Heart right ventricle (tissue), 16 donors: ENCODE results near the gene MYO10. TPM values are rescaled to one million over a fixed set of nuclear protein-coding genes. Genes with fewer than 3 reads are reported as not detected.
A peak's percentile ranks its signal among the peaks of the same experiment; 100 is the strongest.

Experiments used
- ATAC-seq, 8 donors: fragments of 200-7000 bp; cut with Tn5 transposase; one replicate each; pipeline ENCODE4 v1.9.1; 2020; ENCODE audit warnings: mild to moderate bottlenecking in 8 of 8, moderate library complexity in 8 of 8, moderate number of reproducible peaks in 1 of 8
- DNase-seq, 2 donors: peaks; one replicate each; pipeline ENCODE4 v3.0.0-alpha.2; 2020
- H3K27ac ChIP-seq, 10 donors: fragments of 200-600 bp; sonication (generic) in 2 of 10; one replicate each; pipeline versions ENCODE4 v1.5.0 to v1.8.0; 2020 to 2022; ENCODE audit warnings: mild to moderate bottlenecking in 3 of 10
- H3K27me3 ChIP-seq, 7 donors: fragments of 200-600 bp; one replicate each; pipeline ENCODE4 v1.8.0; 2021 to 2022; ENCODE audit warnings: mild to moderate bottlenecking in 2 of 7
- H3K36me3 ChIP-seq, 9 donors: fragments of 200-600 bp; sonication (generic) in 1 of 9; one replicate each; pipeline versions ENCODE4 v1.5.0 to v1.8.0; 2020 to 2022; ENCODE audit warnings: mild to moderate bottlenecking in 2 of 9
- H3K4me1 ChIP-seq, 9 donors: fragments of 200-600 bp; sonication (generic) in 1 of 9; one replicate each; pipeline versions ENCODE4 v1.5.0 to v1.8.0; 2020 to 2022; ENCODE audit warnings: mild to moderate bottlenecking in 4 of 9
- H3K4me3 ChIP-seq, 10 donors: fragments of 200-600 bp; sonication (generic) in 2 of 10; one replicate each; pipeline versions ENCODE4 v1.5.0 to v1.8.0; 2020 to 2022; ENCODE audit warnings: mild to moderate bottlenecking in 7 of 10, moderate library complexity in 2 of 10
- H3K9me3 ChIP-seq, 11 donors: fragments of 200-600 bp in 10 of 11; sonication (generic) in 2 of 11; one replicate each; pipeline versions ENCODE4 v1.5.0 to v1.8.0; 2013 to 2022; ENCODE audit warnings: mild to moderate bottlenecking in 2 of 11, control low read depth in 1 of 11, moderate library complexity in 1 of 11
- WGBS, 2 donors: extraction: QIAGEN DNeasy Blood & Tissue Kit; methylation state at CpG; one replicate each; pipeline ENCODE4 v1.1.7; 2013; ENCODE audit warnings: inconsistent platforms in 1 of 2; 5-methylcytosine and 5-hydroxymethylcytosine counted together
- intact Hi-C, 10 donors: fragments of 100-400 bp; cut with DNase I; formaldehyde crosslinking; loops; one replicate each; pipeline versions ENCODE4 v1.11.1 to v1.14.2; 2022
- polyA plus RNA-seq, 2 donors: library from polyadenylated mRNA; stranded (reverse); fragments of 200-250 nt; gene quantifications; one replicate each; pipeline ENCODE4 v1.2.3, GENCODE V29; 2013
- total RNA-seq, 10 donors: library from RNA; stranded (reverse); fragmentation: NEBNext Ultra II Directional in 3 of 10; extraction: Animal tissue kit (Norgen Biotek cat#: 25700) in 3 of 10; gene quantifications; one replicate each; pipeline versions ENCODE4 v1.2.1 to v1.2.4, GENCODE V29; 2021 to 2023
- TF ChIP-seq, protein P1 (sequence below), 9 donors: fragments of 200-600 bp; sonication (generic) in 2 of 9; IDR thresholded peaks; one replicate each; pipeline versions ENCODE4 v1.5.0 to v1.8.0; 2021 to 2022; ENCODE audit warnings: antibody characterized with exemption in 9 of 9, mild to moderate bottlenecking in 5 of 9, moderate library complexity in 1 of 9
- donor health status: Arrhythmogenic right ventricular cardiomyopathy.
- donor health status: ischemic (EF 13 %, LVEDD 7.1; RV severe dilation, severe dysfunction).
- donor health status: healthy with polysubstance abuse.
- donor health status: DM: no; HTN: yes; CAD: no.
- donor health status: DM: no; HTN: no; CAD: no.
- donor health status: ischemic (EF 25% LVEDD 6.9; RV normal size, moderate dysfunction).
- donor health status: ischemic (EF 25% LVEDD 5.7; RV mildly dilated, moderate dysfunction).
- donor health status: healthy.
- donor health status: DM: yes; HTN: yes; CAD: no.
- donor health status: Ischemic cardiomyopathy.
- donor health status: ischemic (EF 35%, LVEDD 5.7; RV mildly dilated, moderate dysfunction).
- donor health status: nonischemic (EF 11% LVEDD 7.7; RV severe dilation, severe dysfunction).
- donor health status: DM: yes; HTN: yes; CAD: no.
- donor health status: PGD.
- donor health status: ischemic (EF 29% LVEDD 5.4; RV normal size, mild dysfunction).
- donor health status: nonischemic (EF 23%, LVEDD 6.1; RV moderate dilation, normal function).

Gene MYO10
- total and polyA plus RNA-seq, 12 donors: 1.2 to 8.2 (median 4.6) TPM

DNA sequence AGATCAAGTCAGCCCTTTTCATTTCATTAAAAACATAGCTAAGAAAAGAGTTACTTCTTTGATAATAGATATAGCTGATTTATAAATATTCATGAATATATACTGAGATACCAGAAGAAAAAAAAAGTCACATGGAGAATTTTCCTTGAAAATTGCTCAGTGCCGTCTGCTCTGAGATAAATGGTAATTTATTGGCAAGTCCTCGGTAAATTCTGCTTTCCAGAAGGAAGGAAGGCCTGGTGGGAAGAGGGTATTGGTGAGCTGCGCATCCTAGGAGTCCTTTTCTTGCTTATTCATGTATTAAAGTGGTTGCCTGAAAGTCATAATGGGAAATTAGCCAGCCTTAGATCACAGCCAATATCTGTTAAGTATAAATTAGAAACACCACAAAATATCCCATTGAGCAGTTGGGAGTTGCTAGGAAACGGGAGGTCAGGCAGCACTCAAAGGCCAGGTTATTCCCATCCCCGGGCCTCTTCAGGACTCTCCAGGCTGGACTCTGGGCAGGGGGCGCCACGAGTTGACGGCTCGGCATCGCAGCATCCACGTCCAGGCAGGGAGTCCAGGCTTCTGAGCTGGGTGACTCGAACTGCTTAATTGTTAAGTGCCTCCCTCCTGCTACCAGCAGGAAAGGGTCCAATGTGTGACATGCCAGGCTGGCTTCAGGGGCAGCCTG lies 202.6 kb downstream of the MYO10 start:
- Histone ChIP-seq H3K4me1 (peaks cover 0 to 21% (median 15%) of the 10 kb centered on the region in 9 donors), H3K36me3 (peaks cover 0 to 9% (median 0%) of the 10 kb centered on the region in 9 donors), H3K4me3 (no peak overlapping the region), H3K27me3 (no peaks in the 10 kb centered on the region), H3K27ac (no peak overlapping the region), H3K9me3 (no peaks in the 10 kb centered on the region)
- 77% methylated on average over 12 of the region's 12 CpGs for WGBS, 2 donors
- intact Hi-C loops: no loop called here
- DNase-seq: no peak
- no peak for ATAC-seq
- TF ChIP-seq, protein P1, sequence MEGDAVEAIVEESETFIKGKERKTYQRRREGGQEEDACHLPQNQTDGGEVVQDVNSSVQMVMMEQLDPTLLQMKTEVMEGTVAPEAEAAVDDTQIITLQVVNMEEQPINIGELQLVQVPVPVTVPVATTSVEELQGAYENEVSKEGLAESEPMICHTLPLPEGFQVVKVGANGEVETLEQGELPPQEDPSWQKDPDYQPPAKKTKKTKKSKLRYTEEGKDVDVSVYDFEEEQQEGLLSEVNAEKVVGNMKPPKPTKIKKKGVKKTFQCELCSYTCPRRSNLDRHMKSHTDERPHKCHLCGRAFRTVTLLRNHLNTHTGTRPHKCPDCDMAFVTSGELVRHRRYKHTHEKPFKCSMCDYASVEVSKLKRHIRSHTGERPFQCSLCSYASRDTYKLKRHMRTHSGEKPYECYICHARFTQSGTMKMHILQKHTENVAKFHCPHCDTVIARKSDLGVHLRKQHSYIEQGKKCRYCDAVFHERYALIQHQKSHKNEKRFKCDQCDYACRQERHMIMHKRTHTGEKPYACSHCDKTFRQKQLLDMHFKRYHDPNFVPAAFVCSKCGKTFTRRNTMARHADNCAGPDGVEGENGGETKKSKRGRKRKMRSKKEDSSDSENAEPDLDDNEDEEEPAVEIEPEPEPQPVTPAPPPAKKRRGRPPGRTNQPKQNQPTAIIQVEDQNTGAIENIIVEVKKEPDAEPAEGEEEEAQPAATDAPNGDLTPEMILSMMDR (IDR thresholded peaks at IDR 0.05): no peak

DNA sequence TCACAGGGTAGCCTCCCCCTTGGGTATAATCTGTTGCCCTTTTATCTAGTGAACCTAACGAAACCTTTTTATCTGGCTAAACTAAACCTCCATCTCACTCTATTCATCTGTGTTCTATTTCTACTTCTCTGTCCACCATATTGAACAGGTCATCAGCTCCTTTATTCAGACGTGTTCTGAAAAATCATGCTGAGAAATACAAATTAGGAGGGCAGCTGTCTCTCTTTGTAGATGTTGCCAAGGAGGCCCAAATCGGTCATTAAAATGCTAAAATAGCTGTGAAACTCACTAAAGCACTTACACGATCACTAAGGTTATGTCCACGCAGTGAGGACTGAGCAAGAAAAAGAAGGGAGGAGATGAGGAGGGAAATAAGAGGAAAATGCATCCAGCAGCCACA lies 203.7 kb downstream of the MYO10 start:
- intact Hi-C loops: no loop called here
- no peak overlapping the region for H3K4me3 ChIP-seq
- H3K9me3 ChIP-seq: no peaks in the 10 kb centered on the region
- no peaks in the 10 kb centered on the region for H3K27me3 ChIP-seq
- ATAC-seq (no peak), DNase-seq (no peak)
- TF ChIP-seq, protein P1 (IDR thresholded peaks at IDR 0.05): no peak
- peaks cover 0 to 9% (median 0%) of the 10 kb centered on the region in 9 donors for H3K36me3 ChIP-seq
- no peak overlapping the region for H3K27ac ChIP-seq
- 88 to 95% methylated on average over 5 of the region's 5 CpGs for WGBS, 2 donors
- H3K4me1 ChIP-seq: peaks cover 0 to 32% (median 24%) of the 10 kb centered on the region in 9 donors

DNA sequence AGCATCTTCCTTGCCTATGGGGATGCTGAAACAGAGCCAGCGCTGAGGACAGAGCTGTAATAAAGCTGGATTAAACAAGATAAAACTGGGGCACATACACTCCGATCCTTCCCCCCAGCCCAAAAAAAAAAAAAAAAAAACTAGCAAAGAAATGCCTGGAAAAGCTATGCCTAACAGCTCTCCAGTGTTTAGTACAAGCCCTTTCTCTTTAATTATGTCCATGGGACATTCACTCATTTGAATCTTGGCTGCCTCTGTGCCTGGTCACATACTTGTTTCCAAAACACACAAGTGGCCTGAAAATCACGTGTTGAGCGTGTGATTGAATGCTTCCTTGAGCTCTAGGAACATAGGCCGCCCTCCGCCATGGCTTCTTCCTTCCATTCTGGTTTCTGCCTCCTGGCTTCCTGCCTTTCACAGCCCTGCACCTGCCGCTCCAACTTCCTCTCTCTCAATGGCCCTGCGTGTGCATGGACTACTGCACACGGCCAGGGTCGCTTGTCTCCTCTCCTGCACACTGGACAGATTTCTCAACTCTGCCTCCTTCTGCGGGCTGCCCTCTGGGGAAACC lies 208.2 kb downstream of the MYO10 start:
- H3K27ac ChIP-seq: peak overlapping the region in 2 of 10 donors; percentile 4 to 16
- 39 to 40% methylated on average over 11 of the region's 11 CpGs for WGBS, 2 donors
- DNase-seq: peak; percentile 16 to 43

DNA sequence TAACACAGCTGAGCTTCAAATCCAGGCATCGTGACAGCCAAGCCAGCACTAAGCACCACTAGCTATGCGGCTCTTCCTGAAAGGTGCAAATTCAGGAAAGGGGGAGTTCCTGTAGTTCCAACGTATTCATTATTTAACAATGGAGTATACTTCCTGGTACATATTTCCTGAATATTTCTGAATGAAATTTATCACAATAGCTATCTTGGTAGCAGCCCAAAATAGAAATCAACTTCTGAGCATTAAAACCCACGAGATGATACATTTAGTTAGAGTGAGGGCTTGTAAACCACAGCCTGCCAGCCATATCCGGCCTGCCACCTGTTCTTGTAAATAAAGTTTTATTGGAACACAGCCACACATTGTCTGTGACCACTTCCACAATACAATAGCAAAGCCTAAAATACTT lies 209.5 kb downstream of the MYO10 start:
- Histone ChIP-seq H3K36me3 (no peaks in the 10 kb centered on the region), H3K9me3 (peaks cover 0 to 9% (median 0%) of the 10 kb centered on the region in 11 donors), H3K27ac (peak overlapping the region in 1 of 10 donors; percentile 16), H3K4me3 (no peak overlapping the region), H3K4me1 (peaks cover 0 to 29% (median 19%) of the 10 kb centered on the region in 9 donors), H3K27me3 (no peaks in the 10 kb centered on the region)
- intact Hi-C loops: no loop called here
- DNase-seq (peak in 1 of 2 donors; percentile 29), ATAC-seq (peak; percentile 47 to 88 (median 74))
- TF ChIP-seq, protein P1 (IDR thresholded peaks at IDR 0.05): no peak
- WGBS, 2 donors: 62 to 71% methylated on average over 5 of the region's 5 CpGs

More for the DNA sequence above, 208.2 kb downstream of the MYO10 start:
- ATAC-seq: peak in 7 of 8 donors; percentile 50 to 80 (median 71)
- H3K9me3 ChIP-seq: peaks cover 0 to 9% (median 0%) of the 10 kb centered on the region in 11 donors
- peaks cover 0 to 29% (median 19%) of the 10 kb centered on the region in 9 donors for H3K4me1 ChIP-seq
- intact Hi-C loops: no loop called here
- H3K4me3 ChIP-seq: no peak overlapping the region
- TF ChIP-seq, protein P1 (IDR thresholded peaks at IDR 0.05): no peak
- peaks cover 0 to 5% (median 0%) of the 10 kb centered on the region in 9 donors for H3K36me3 ChIP-seq
- H3K27me3 ChIP-seq: no peaks in the 10 kb centered on the region
